GM10248 (cell line): ENCODE measurements around the gene NRIP2.
A peak's percentile ranks its signal among the peaks of the same experiment; 100 is the strongest.

Experiments used
- CTCF ChIA-PET: fragments of 300-600 bp; sonication (Branson Sonifier 250); formaldehyde crosslinking; extraction: SDS; loops from one replicate; lab custom pipeline; 2021; ENCODE audit warnings: antibody characterized with exemption; lab: Yijun Ruan, JAX
- POLR2A ChIA-PET: fragments of 350-650 bp; sonication (Branson Sonifier 250); formaldehyde crosslinking; extraction: SDS; loops from one replicate; lab custom pipeline; 2020; ENCODE audit warnings: antibody characterized with exemption; lab: Yijun Ruan, JAX
- DNase-seq: peaks from one replicate; pipeline ENCODE4 v3.0.0; 2012; ENCODE audit errors: extremely low spot score
- TF ChIP-seq, protein P1 (sequence below): IDR thresholded peaks from 2 replicates; pipeline ENCODE4 v1.5.1; 2012; ENCODE audit warnings: mild to moderate bottlenecking, low read depth; ENCODE audit errors: extremely low read depth, missing control alignments, control extremely low read depth

The NRIP2 gene

DNA sequence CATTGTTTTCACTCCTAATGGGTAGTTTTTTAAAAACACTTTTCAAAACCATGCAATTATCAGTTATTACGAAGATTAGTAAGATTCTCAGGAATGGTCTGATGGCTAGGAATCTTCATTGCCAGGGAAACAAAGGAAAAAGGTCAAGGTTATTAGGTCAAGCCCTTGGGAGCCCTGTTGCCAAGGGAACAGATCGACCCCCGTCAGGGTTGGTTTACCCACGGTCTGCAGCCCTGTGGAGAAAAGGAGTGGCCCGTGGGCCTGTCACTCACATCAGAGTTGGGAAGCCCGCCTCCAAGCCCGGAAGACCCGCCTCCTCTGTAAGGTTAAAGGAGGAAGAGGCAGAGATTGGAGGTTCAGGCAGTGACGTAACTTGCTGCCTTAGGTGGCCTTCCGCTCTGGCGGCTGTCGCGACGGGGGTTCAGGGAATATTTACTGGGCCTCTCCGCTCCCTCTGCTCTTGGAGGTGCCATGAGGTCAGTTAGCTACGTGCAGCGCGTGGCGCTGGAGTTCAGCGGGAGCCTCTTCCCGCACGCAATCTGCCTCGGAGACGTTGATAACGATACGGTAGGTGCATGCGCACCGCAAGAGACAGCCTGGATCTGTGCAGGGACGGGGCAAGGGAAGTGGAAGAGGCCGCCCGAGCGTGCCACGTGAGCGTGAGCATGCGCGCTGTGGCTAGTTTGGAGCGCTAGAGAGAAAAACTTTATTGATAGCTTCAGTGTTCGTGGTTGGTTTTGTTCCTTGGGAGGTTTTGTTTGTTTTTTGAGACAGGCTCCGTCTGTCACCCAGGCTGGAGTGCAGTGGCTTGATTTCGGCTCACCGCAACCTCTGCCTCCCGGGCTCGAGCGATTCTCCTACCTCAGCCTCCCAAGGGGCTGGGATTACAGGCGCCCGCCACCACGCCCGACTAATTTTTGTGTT, 22.3 kb downstream of the NRIP2 start, which contains the start of gene ITFG2:
ITFG2 (plus strand) TSS at position 379 of the 924 bp plus-strand sequence; CDS start at position 472, 93 bp downstream.
- CTCF ChIA-PET: interaction anchor here (1.0 to 3.9 kb wide), 6 partner anchors 12 to 129 kb away, joined by 4 to 20 read pairs (median 9); partner anchors contain the start of gene FKBP4
- POLR2A ChIA-PET: no interaction called here

DNA sequence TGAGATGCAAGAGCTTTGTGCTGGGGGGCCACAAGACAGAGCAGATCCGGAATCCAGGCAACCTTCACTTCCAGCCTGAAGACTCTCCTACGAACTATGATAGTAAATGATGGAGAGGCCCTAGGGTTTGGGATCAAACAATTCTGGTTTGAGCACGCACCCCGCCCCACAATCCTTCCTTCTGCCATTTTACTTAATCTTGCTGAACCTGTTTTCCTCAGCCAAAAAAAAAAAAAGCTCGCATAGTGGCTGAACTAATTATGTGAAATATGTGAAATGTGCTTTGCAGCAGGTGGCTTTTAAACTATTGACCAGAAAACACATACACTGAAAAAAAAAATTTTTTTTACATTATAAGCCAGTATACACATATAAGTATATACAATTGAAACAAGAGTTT, 23.0 kb downstream of the NRIP2 start:
- DNase-seq: no peak
- TF ChIP-seq, protein P1, sequence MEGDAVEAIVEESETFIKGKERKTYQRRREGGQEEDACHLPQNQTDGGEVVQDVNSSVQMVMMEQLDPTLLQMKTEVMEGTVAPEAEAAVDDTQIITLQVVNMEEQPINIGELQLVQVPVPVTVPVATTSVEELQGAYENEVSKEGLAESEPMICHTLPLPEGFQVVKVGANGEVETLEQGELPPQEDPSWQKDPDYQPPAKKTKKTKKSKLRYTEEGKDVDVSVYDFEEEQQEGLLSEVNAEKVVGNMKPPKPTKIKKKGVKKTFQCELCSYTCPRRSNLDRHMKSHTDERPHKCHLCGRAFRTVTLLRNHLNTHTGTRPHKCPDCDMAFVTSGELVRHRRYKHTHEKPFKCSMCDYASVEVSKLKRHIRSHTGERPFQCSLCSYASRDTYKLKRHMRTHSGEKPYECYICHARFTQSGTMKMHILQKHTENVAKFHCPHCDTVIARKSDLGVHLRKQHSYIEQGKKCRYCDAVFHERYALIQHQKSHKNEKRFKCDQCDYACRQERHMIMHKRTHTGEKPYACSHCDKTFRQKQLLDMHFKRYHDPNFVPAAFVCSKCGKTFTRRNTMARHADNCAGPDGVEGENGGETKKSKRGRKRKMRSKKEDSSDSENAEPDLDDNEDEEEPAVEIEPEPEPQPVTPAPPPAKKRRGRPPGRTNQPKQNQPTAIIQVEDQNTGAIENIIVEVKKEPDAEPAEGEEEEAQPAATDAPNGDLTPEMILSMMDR: no peak
- ChIA-PET CTCF (no interaction called here), POLR2A (no interaction called here)

More for the DNA sequence above, 22.3 kb downstream of the NRIP2 start, which contains the start of gene ITFG2:
- TF ChIP-seq, protein P1: no peak
- peak; percentile 95 for DNase-seq

DNA sequence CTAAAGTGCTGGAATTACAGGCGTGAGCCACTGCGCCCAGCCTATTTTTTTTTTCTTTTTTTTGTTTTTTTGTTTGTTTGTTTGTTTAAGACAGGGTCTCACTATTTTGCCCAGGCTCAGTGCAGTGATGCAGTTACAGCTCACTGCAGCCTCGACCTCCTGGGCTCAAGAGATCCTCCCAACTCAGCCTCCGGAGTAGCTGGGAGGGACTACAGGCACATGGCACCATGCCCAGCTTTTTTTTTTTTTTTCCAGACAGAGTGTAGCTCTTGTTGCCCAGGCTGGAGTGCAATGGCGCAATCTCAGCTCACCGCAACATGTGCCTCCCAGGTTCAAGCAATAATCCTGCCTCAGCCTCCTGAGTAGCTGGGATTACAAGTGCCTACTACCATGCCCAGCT, 28.1 kb downstream of the NRIP2 start:
- TF ChIP-seq, protein P1: no peak
- ChIA-PET CTCF (no interaction called here), POLR2A (interaction anchor here (0.6 kb wide), 1 partner anchor 66 kb away, joined by 3 read pairs; no protein-coding TSS in a partner anchor)
- DNase-seq: no peak

DNA sequence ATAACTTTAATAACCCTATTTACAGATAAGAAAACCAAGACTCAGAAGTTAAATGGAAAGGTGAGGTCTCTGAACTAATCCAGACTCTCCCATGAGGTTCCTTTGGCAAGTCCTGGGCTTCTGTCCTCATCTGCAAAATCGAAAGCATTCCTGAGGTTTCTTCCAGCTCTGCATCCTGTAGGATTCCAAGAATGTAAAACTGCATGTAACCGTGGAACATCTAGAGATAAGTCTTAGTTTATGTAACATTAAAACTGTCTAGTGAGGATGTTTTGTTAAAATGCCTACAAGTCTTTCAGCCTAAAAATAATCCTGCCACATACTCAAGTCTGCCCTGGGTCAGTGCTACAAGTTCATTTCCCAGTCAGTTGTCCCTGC, 29.7 kb downstream of the NRIP2 start:
- DNase-seq: no peak
- TF ChIP-seq, protein P1: no peak
- ChIA-PET CTCF (interaction anchor here (0.7 to 2.3 kb wide), 3 partner anchors 9 to 21 kb away, joined by 3 to 7 read pairs (median 3); partner anchors contain the start of gene FKBP4), POLR2A (no interaction called here)

GRCh38 chr12:2804393-2805142, 30.3 kb downstream of the NRIP2 start:
- POLR2A ChIA-PET: no interaction called here
- TF ChIP-seq, protein P1: no peak
- DNase-seq: no peak
- CTCF ChIA-PET: interaction anchor here (0.7 to 2.3 kb wide), 3 partner anchors 10 to 20 kb away, joined by 3 to 7 read pairs (median 3); partner anchors contain the start of gene FKBP4

DNA sequence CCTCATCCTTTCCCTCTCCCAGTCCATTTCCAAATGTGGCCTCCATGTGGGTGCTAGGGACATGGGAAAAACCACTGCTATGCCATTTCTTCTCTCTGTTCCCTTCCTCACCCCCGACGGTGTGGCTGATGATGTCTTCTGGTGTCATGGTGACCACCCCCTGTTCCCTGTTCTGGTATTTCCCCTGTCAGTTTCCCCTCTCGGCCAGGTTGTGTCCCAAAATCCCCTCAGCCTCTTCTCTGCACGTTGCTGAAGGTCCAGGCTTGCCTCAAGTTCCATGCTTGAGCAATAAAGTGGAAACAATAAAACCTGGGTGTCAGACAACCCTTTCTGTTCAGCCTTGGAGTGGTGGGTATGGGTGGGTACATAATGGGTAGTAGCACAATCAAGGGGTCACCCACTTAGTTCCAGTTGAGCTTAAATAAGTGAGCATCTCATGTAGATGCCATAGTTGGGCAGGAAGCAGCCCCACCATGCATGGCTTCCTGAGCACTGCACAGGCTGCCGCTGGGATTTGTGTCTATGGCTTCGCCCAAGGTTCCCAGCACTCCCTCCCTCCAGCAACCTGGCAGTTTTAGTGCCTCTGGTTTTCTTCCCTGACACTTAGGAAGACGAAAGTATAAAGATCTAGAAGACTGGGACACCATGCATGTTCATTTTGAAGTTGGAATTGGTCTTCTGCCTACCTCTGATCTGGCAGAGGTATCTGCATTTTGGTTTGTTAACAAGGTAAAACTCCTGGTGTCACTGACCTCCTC, 31.0 kb downstream of the NRIP2 start:
- TF ChIP-seq, protein P1: no peak
- DNase-seq: peak; percentile 39
- ChIA-PET CTCF (interaction anchor here (2.3 kb wide), 1 partner anchor 11 kb away, joined by 7 read pairs; no protein-coding TSS in a partner anchor), POLR2A (no interaction called here)
